Neural cell (in vitro differentiated cells): ENCODE measurements around the gene ORC2.

ENCODE experiments used
- EP300 ChIP-seq: fragments of 450-650 bp; conservative IDR thresholded peaks from 2 replicates; pipeline ENCODE4 v1.6.1; 2014; ENCODE audit warnings: antibody characterized with exemption, mild to moderate bottlenecking, moderate library complexity; ENCODE audit not compliant: poor library complexity, severe bottlenecking
- EZH2 ChIP-seq: fragments of 200-600, 300-800 bp; shearing (Covaris generic), sonication (generic); IDR thresholded peaks from 2 replicates; pipeline ENCODE4 v1.6.1; 2014; ENCODE audit warnings: antibody characterized with exemption, low read length, borderline replicate concordance, mild to moderate bottlenecking; ENCODE audit not compliant: insufficient read depth, poor library complexity, severe bottlenecking
- MXI1 ChIP-seq: fragments of 450-650 bp; conservative IDR thresholded peaks from 2 replicates; pipeline ENCODE4 v1.6.1; 2014; ENCODE audit warnings: antibody characterized with exemption, mild to moderate bottlenecking; ENCODE audit not compliant: poor library complexity, severe bottlenecking
- POLR2AphosphoS5 ChIP-seq: IDR thresholded peaks from 2 replicates; pipeline ENCODE4 v1.6.1; 2012
- RAD21 ChIP-seq: fragments of 450-650 bp; conservative IDR thresholded peaks from 2 replicates; pipeline ENCODE4 v1.6.1; 2014; ENCODE audit warnings: antibody characterized with exemption, mild to moderate bottlenecking, moderate library complexity
- TAF1 ChIP-seq: IDR thresholded peaks from 2 replicates; pipeline ENCODE4 v1.6.1; 2012; ENCODE audit warnings: low read depth
- TF ChIP-seq, protein P1 (sequence below): fragments of 450-650 bp; IDR thresholded peaks from 2 replicates; pipeline ENCODE4 v1.5.1; 2014; ENCODE audit warnings: antibody characterized with exemption, mild to moderate bottlenecking, moderate library complexity; ENCODE audit not compliant: poor library complexity, severe bottlenecking
- TF ChIP-seq, protein P2 (sequence below): IDR thresholded peaks from 2 replicates; pipeline ENCODE4 v1.6.1; 2012; ENCODE audit warnings: borderline replicate concordance

DNA sequence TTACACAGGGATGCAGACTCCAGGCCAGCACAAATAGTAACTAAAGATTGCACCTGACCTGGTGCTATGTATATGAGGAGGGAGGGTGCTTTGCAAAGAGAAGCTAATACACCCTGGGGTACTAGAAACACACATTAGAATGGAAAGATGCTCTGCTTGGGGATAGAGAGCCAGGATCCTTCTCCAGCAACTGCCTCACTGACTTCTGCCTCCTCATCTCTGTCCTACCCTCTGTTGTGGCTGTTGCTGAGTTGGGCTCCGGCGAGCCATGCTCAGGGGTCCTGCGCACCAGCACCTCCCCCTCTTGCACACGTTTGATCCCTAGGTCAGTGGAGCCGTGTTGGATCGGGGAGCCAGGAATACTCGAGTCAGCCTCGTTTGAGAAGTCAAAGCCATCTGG is 23.7 kb upstream of the ORC2 start:
- TF ChIP-seq POLR2AphosphoS5 (no peak), MXI1 (no peak), TAF1 (no peak), EZH2 (no peak), EP300 (no peak), RAD21 (no peak)
- TF ChIP-seq, protein P1, sequence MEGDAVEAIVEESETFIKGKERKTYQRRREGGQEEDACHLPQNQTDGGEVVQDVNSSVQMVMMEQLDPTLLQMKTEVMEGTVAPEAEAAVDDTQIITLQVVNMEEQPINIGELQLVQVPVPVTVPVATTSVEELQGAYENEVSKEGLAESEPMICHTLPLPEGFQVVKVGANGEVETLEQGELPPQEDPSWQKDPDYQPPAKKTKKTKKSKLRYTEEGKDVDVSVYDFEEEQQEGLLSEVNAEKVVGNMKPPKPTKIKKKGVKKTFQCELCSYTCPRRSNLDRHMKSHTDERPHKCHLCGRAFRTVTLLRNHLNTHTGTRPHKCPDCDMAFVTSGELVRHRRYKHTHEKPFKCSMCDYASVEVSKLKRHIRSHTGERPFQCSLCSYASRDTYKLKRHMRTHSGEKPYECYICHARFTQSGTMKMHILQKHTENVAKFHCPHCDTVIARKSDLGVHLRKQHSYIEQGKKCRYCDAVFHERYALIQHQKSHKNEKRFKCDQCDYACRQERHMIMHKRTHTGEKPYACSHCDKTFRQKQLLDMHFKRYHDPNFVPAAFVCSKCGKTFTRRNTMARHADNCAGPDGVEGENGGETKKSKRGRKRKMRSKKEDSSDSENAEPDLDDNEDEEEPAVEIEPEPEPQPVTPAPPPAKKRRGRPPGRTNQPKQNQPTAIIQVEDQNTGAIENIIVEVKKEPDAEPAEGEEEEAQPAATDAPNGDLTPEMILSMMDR: no peak
- TF ChIP-seq, protein P2, sequence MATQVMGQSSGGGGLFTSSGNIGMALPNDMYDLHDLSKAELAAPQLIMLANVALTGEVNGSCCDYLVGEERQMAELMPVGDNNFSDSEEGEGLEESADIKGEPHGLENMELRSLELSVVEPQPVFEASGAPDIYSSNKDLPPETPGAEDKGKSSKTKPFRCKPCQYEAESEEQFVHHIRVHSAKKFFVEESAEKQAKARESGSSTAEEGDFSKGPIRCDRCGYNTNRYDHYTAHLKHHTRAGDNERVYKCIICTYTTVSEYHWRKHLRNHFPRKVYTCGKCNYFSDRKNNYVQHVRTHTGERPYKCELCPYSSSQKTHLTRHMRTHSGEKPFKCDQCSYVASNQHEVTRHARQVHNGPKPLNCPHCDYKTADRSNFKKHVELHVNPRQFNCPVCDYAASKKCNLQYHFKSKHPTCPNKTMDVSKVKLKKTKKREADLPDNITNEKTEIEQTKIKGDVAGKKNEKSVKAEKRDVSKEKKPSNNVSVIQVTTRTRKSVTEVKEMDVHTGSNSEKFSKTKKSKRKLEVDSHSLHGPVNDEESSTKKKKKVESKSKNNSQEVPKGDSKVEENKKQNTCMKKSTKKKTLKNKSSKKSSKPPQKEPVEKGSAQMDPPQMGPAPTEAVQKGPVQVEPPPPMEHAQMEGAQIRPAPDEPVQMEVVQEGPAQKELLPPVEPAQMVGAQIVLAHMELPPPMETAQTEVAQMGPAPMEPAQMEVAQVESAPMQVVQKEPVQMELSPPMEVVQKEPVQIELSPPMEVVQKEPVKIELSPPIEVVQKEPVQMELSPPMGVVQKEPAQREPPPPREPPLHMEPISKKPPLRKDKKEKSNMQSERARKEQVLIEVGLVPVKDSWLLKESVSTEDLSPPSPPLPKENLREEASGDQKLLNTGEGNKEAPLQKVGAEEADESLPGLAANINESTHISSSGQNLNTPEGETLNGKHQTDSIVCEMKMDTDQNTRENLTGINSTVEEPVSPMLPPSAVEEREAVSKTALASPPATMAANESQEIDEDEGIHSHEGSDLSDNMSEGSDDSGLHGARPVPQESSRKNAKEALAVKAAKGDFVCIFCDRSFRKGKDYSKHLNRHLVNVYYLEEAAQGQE: no peak
